A549 (cell line): ENCODE results near the gene SLC28A1. TPM values are rescaled to one million over a fixed set of nuclear protein-coding genes. Genes with fewer than 3 reads are reported as not detected.
A peak's percentile ranks its signal among the peaks of the same experiment; 100 is the strongest.

Experiments used
- ATAC-seq, 2 experiments: fragments of 200-7000 bp in 1 of 2; fragments of >200 bp in 1 of 2; cut with Nextera tagmentation in 1 of 2; cut with Tn5 transposase in 1 of 2; 3 replicates each; pipeline versions ENCODE4 v1.8.0 to v1.9.1; 2018 to 2020; ENCODE audit warnings: mild to moderate bottlenecking in 1 of 2, moderate library complexity in 1 of 2
- CTCF ChIA-PET: fragments of 300-600 bp; sonication (Branson Sonifier 250); formaldehyde crosslinking; extraction: SDS; loops from one replicate; lab custom pipeline; 2021; ENCODE audit warnings: antibody characterized with exemption, inconsistent platforms; lab: Yijun Ruan, JAX
- POLR2A ChIA-PET: fragments of 350-600 bp; formaldehyde crosslinking; extraction: SDS; loops from one replicate; lab custom pipeline; 2021; ENCODE audit warnings: antibody characterized with exemption, inconsistent platforms; lab: Yijun Ruan, JAX
- DNase-seq, 2 experiments: peaks; one replicate each; pipeline versions ENCODE4 v3.0.0 to v3.0.0-alpha.2; 2011 to 2016; ENCODE audit warnings: low read depth in 1 of 2, low spot score in 1 of 2
- FAIRE-seq: peaks from 2 replicates; lab custom pipeline; 2011; peaks lifted over from hg19 to GRCh38; lab: Jason Lieb, UNC
- H3K27ac ChIP-seq, 2 experiments: fragments of >200 bp; sonication (Bioruptor Twin); formaldehyde crosslinking; 3 replicates each; pipeline ENCODE4 v1.5.1; 2016 to 2017
- H3K4me1 ChIP-seq: fragments of >200 bp; sonication (Bioruptor Twin); formaldehyde crosslinking; 3 replicates; pipeline ENCODE4 v1.6.1; 2016
- H3K4me2 ChIP-seq: fragments of >200 bp; sonication (Bioruptor Twin); formaldehyde crosslinking; 3 replicates; pipeline ENCODE4 v1.6.1; 2016
- H3K4me3 ChIP-seq: fragments of >200 bp; sonication (Bioruptor Twin); formaldehyde crosslinking; 3 replicates; pipeline ENCODE4 v1.5.1; 2016
- H3K9me3 ChIP-seq: fragments of >200 bp; sonication (Bioruptor Twin); formaldehyde crosslinking; 3 replicates; pipeline ENCODE4 v1.6.1; 2016
- BHLHE40 ChIP-seq: IDR thresholded peaks from 2 replicates; pipeline ENCODE4 v1.6.1; 2012; ENCODE audit warnings: low read depth, low read length, inconsistent platforms
- CBX2 ChIP-seq: fragments of 200-600 bp; sonication (generic); IDR thresholded peaks from 2 replicates; pipeline ENCODE4 v1.6.1; 2016; ENCODE audit warnings: low read depth, mild to moderate bottlenecking, borderline replicate concordance
- CHD2 ChIP-seq: fragments of 150-350 bp; IDR thresholded peaks from 2 replicates; pipeline ENCODE4 v1.6.1; 2014; ENCODE audit warnings: low read length; ENCODE audit not compliant: partially characterized antibody
- EHMT2 ChIP-seq: fragments of 200-600 bp; sonication (generic); IDR thresholded peaks from 2 replicates; pipeline ENCODE4 v1.6.1; 2016; ENCODE audit warnings: antibody characterized with exemption, low read depth, mild to moderate bottlenecking, moderate library complexity
- ESRRA ChIP-seq: fragments of 150-350 bp; IDR thresholded peaks from 2 replicates; pipeline ENCODE4 v1.6.1; 2014; ENCODE audit warnings: mild to moderate bottlenecking, low read length, borderline replicate concordance
- FOSB ChIP-seq: fragments of 250-450 bp; sonication (Bioruptor Pico); IDR thresholded peaks from 2 replicates; pipeline ENCODE4 v1.5.0; 2020; ENCODE audit warnings: mild to moderate bottlenecking, moderate library complexity
- FOSL2 ChIP-seq, 2 experiments: fragments of 450-650 bp in 1 of 2; fragments of >200 bp in 1 of 2; sonication (Bioruptor Twin) in 1 of 2; formaldehyde crosslinking; IDR thresholded peaks; 2 replicates each; pipeline versions ENCODE4 v1.5.0 to v1.6.1; 2016 to 2020; ENCODE audit warnings: mild to moderate bottlenecking in 1 of 2, moderate library complexity in 1 of 2
- FOXS1 ChIP-seq: fragments of 250-450 bp; sonication (Bioruptor Pico); IDR thresholded peaks from 2 replicates; pipeline ENCODE4 v1.5.0; 2020; ENCODE audit warnings: mild to moderate bottlenecking, moderate library complexity
- GATA3 ChIP-seq: IDR thresholded peaks from 2 replicates; pipeline ENCODE4 v1.6.1; 2012; ENCODE audit warnings: borderline replicate concordance
- HOXA7 ChIP-seq: fragments of 250-450 bp; sonication (Bioruptor Pico); IDR thresholded peaks from 2 replicates; pipeline ENCODE4 v1.5.0; 2020; ENCODE audit warnings: mild to moderate bottlenecking, moderate library complexity
- KDM1A ChIP-seq: fragments of 200-600 bp; sonication (generic); IDR thresholded peaks from 2 replicates; pipeline ENCODE4 v1.6.1; 2016; ENCODE audit warnings: low read depth, mild to moderate bottlenecking
- MAZ ChIP-seq: fragments of 150-350 bp; IDR thresholded peaks from 2 replicates; pipeline ENCODE4 v1.6.1; 2014; ENCODE audit warnings: antibody characterized with exemption, low read depth, low read length, borderline replicate concordance
- MYC ChIP-seq: IDR thresholded peaks from 2 replicates; pipeline ENCODE4 v1.6.1; 2012; ENCODE audit warnings: mild to moderate bottlenecking, inconsistent platforms, low read length, improper control_type of control experiment, borderline replicate concordance
- NFE2L2 ChIP-seq: fragments of 150-350 bp; conservative IDR thresholded peaks from 2 replicates; pipeline ENCODE4 v1.6.1; 2014; ENCODE audit warnings: low read length
- NR3C1 ChIP-seq: fragments of >200 bp; sonication (Bioruptor Twin); formaldehyde crosslinking; IDR thresholded peaks from 3 replicates; pipeline ENCODE4 v1.6.1; 2017
- PHF8 ChIP-seq: fragments of 200-600 bp; sonication (generic); IDR thresholded peaks from 2 replicates; pipeline ENCODE4 v1.6.1; 2016; ENCODE audit warnings: low read depth, mild to moderate bottlenecking, antibody characterized with exemption, moderate library complexity, borderline replicate concordance
- POLR2A ChIP-seq: IDR thresholded peaks from 2 replicates; pipeline ENCODE4 v1.6.1; 2012; ENCODE audit warnings: mild to moderate bottlenecking, low read length
- RAD21 ChIP-seq, 2 experiments: fragments of >200 bp in 1 of 2; sonication (Bioruptor Twin) in 1 of 2; formaldehyde crosslinking in 1 of 2; IDR thresholded peaks in 1 of 2; conservative IDR thresholded peaks in 1 of 2; 2 replicates in 1 of 2; 3 replicates in 1 of 2; pipeline ENCODE4 v1.6.1; 2012 to 2018; ENCODE audit warnings: inconsistent platforms in 1 of 2
- RARB ChIP-seq: fragments of 250-450 bp; sonication (Bioruptor Pico); IDR thresholded peaks from 2 replicates; pipeline ENCODE4 v1.8.0; 2021; ENCODE audit warnings: mild to moderate bottlenecking, moderate library complexity
- RFX5 ChIP-seq: fragments of 450-650 bp; IDR thresholded peaks from 2 replicates; pipeline ENCODE4 v1.7.1; 2014; ENCODE audit warnings: antibody characterized with exemption, mild to moderate bottlenecking, moderate library complexity
- SMC3 ChIP-seq: fragments of >200 bp; sonication (Bioruptor Twin); formaldehyde crosslinking; IDR thresholded peaks from 3 replicates; pipeline ENCODE4 v1.6.1; 2018; ENCODE audit warnings: inconsistent platforms
- SREBF2 ChIP-seq: fragments of 450-650 bp; IDR thresholded peaks from 2 replicates; pipeline ENCODE4 v1.6.1; 2014; ENCODE audit warnings: mild to moderate bottlenecking, moderate library complexity
- TP53 ChIP-seq: fragments of 250-450 bp; sonication (Bioruptor Pico); IDR thresholded peaks from 2 replicates; pipeline ENCODE4 v1.5.0; 2021; ENCODE audit warnings: mild to moderate bottlenecking, moderate library complexity
- ZC3H11A ChIP-seq: fragments of 450-650 bp; IDR thresholded peaks from 2 replicates; pipeline ENCODE4 v1.6.1; 2014; ENCODE audit warnings: antibody characterized with exemption, mild to moderate bottlenecking
- WGBS: methylation state at CpG from one replicate; pipeline ENCODE4 v1.1.6; 2017; ENCODE audit errors: missing lambda C conversion rate; 5-methylcytosine and 5-hydroxymethylcytosine counted together
- polyA plus RNA-seq, 4 experiments: library from polyadenylated mRNA; depleted of rRNA in 3 of 4; stranded (reverse); fragments of >200 nt; fragmentation: RNase III in 1 of 4; extraction: RNeasy Plus Mini Kit Qiagen cat#74134 plus additional on column Dnase treatment in 1 of 4; gene quantifications; 2 replicates in 3 of 4; 3 replicates in 1 of 4; pipeline ENCODE4 v1.2.3, GENCODE V29; 2011 to 2017
- TF ChIP-seq, protein P1 (sequence below): fragments of 450-650 bp; IDR thresholded peaks from 2 replicates; pipeline ENCODE4 v1.6.1; 2014; ENCODE audit warnings: antibody characterized with exemption
- TF ChIP-seq, protein P2 (sequence below): fragments of >200 bp; sonication (Bioruptor Twin); formaldehyde crosslinking; IDR thresholded peaks from 3 replicates; pipeline ENCODE4 v1.5.1; 2016
- TF ChIP-seq, protein P3 (sequence below): fragments of 200-600 bp; sonication (generic); IDR thresholded peaks from 2 replicates; pipeline ENCODE4 v1.6.1; 2016; ENCODE audit warnings: antibody characterized with exemption, mild to moderate bottlenecking, moderate library complexity

SLC28A1 gene
- polyA plus RNA-seq, 2 of the 4 experiments (the other 2 are of a cell fraction), result 0.06 to 0.13 TPM

DNA sequence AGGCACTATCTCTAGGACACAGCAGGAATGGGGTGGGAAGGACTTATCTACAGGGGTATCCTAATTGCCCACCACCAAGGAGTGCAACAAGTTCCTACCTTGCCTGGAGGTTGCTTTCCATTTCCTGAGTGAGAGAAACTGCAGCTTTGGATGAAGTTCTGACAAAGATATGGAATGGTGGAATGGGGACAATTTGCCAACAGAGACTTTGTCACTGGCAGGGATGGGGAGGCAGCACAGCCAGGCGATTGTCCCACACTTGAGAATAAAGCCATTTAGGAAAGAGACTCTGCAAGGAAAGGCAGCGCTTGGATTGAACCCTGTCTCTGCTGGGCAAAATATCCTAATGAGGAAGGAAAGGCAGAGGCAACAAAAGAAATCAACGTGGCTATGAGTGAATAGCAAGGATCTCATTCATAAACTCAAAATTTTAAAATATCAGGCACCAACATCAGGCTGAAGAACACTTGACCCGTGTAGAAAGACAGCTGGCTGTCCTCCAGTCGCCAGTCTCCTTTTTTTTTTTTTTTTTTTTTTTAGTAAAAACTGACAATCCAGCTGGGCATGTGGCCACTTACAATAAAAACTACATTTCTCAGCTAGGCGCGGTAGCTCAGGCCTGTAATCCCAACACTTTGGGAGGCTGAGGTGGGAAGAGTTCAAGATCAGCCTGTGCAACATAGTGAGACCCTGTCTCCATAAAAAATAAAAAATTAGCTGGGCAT lies 65.5 kb downstream of the SLC28A1 start:
- Histone ChIP-seq H3K4me1 (peaks cover 17% of the 10 kb centered on the region), H3K4me2 (no peak overlapping the region), H3K4me3 (no peak overlapping the region), H3K9me3 (no peaks in the 10 kb centered on the region), H3K27ac (peak overlapping the region in 1 of 2 experiments; percentile 10; a peak in 1 of 6 replicates)
- ATAC-seq (no peak), FAIRE-seq (no peak), DNase-seq (no peak)
- 72% methylated on average over 7 of the region's 7 CpGs for WGBS
- ChIA-PET POLR2A (no interaction called here), CTCF (interaction anchor here (1.2 to 7.0 kb wide), 6 partner anchors 8 to 351 kb away, joined by 3 to 132 read pairs (median 4); no protein-coding TSS in a partner anchor)
- TF ChIP-seq RFX5 (no peak), POLR2A (no peak), CHD2 (no peak), FOSB (CRISPR knock-in tag) (no peak), EHMT2 (no peak), FOSL2 (IDR thresholded peaks at IDR 0.05) (no peak), FOSL2 (CRISPR knock-in tag; IDR thresholded peaks at IDR 0.05) (no peak), BHLHE40 (no peak), MYC (no peak), HOXA7 (CRISPR knock-in tag) (no peak), RAD21 (conservative IDR thresholded peaks at IDR 0.05 in 1 of 2, IDR thresholded peaks at IDR 0.05 in 1 of 2) (no peak), SMC3 (no peak), RARB (CRISPR knock-in tag) (no peak), ZC3H11A (no peak)
- TF ChIP-seq, protein P1, sequence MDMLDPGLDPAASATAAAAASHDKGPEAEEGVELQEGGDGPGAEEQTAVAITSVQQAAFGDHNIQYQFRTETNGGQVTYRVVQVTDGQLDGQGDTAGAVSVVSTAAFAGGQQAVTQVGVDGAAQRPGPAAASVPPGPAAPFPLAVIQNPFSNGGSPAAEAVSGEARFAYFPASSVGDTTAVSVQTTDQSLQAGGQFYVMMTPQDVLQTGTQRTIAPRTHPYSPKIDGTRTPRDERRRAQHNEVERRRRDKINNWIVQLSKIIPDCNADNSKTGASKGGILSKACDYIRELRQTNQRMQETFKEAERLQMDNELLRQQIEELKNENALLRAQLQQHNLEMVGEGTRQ, result no peak
- TF ChIP-seq, protein P2, sequence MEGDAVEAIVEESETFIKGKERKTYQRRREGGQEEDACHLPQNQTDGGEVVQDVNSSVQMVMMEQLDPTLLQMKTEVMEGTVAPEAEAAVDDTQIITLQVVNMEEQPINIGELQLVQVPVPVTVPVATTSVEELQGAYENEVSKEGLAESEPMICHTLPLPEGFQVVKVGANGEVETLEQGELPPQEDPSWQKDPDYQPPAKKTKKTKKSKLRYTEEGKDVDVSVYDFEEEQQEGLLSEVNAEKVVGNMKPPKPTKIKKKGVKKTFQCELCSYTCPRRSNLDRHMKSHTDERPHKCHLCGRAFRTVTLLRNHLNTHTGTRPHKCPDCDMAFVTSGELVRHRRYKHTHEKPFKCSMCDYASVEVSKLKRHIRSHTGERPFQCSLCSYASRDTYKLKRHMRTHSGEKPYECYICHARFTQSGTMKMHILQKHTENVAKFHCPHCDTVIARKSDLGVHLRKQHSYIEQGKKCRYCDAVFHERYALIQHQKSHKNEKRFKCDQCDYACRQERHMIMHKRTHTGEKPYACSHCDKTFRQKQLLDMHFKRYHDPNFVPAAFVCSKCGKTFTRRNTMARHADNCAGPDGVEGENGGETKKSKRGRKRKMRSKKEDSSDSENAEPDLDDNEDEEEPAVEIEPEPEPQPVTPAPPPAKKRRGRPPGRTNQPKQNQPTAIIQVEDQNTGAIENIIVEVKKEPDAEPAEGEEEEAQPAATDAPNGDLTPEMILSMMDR, result no peak
- TF ChIP-seq, protein P3, sequence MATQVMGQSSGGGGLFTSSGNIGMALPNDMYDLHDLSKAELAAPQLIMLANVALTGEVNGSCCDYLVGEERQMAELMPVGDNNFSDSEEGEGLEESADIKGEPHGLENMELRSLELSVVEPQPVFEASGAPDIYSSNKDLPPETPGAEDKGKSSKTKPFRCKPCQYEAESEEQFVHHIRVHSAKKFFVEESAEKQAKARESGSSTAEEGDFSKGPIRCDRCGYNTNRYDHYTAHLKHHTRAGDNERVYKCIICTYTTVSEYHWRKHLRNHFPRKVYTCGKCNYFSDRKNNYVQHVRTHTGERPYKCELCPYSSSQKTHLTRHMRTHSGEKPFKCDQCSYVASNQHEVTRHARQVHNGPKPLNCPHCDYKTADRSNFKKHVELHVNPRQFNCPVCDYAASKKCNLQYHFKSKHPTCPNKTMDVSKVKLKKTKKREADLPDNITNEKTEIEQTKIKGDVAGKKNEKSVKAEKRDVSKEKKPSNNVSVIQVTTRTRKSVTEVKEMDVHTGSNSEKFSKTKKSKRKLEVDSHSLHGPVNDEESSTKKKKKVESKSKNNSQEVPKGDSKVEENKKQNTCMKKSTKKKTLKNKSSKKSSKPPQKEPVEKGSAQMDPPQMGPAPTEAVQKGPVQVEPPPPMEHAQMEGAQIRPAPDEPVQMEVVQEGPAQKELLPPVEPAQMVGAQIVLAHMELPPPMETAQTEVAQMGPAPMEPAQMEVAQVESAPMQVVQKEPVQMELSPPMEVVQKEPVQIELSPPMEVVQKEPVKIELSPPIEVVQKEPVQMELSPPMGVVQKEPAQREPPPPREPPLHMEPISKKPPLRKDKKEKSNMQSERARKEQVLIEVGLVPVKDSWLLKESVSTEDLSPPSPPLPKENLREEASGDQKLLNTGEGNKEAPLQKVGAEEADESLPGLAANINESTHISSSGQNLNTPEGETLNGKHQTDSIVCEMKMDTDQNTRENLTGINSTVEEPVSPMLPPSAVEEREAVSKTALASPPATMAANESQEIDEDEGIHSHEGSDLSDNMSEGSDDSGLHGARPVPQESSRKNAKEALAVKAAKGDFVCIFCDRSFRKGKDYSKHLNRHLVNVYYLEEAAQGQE, result no peak

DNA sequence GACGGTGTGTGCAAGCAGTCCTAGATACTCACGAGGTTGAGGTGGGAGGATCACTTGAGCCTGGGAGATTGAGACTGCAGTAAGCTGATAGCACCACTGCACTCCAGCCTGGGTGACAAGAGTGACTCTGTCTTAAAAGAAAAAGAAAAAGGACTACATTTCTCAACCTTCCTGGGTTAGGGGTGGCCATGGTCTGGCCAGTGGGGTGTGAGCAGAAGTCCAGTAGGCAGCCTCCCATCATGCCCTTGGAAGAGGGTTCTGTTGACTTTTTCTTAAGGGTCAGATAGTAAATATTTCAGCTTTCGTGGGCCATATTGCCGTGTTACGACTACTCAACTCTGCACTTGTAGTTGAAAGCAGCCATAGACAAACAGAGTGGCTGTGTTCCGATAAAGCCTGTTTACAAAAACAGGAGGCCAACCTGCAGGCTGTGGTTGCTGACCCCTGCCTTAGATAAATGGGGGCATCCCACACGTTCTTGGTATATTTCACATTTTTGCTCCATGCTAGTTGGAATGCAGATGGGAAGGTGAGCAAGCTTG lies 66.2 kb downstream of the SLC28A1 start:
- ATAC-seq, result no peak
- no peak overlapping the region for H3K4me2 ChIP-seq
- CTCF ChIA-PET, result interaction anchor here (1.2 to 7.0 kb wide), 6 partner anchors 13 to 351 kb away, joined by 3 to 132 read pairs (median 4); no protein-coding TSS in a partner anchor
- TF ChIP-seq GATA3 (no peak), CBX2 (no peak), ESRRA (no peak), FOSL2 (IDR thresholded peaks at IDR 0.05) (no peak), FOSL2 (CRISPR knock-in tag; IDR thresholded peaks at IDR 0.05) (no peak), PHF8 (no peak), RFX5 (no peak), TP53 (CRISPR knock-in tag) (no peak), FOXS1 (CRISPR knock-in tag) (no peak), KDM1A (no peak), SREBF2 (no peak), BHLHE40 (no peak), NFE2L2 (no peak), NR3C1 (no peak), CHD2 (no peak), MAZ (no peak)
- TF ChIP-seq, protein P2, result no peak
- no peak for FAIRE-seq
- H3K4me3 ChIP-seq, result no peak overlapping the region
- 84% methylated on average over 7 of the region's 7 CpGs for WGBS
- peaks cover 23% of the 10 kb centered on the region for H3K4me1 ChIP-seq
- POLR2A ChIA-PET, result interaction anchor here (0.9 kb wide), 1 partner anchor 30 kb away, joined by 3 read pairs; no protein-coding TSS in a partner anchor
- DNase-seq, result no peak
- peak overlapping the region in 1 of 2 experiments; percentile 10; a peak in 1 of 6 replicates for H3K27ac ChIP-seq
- no peaks in the 10 kb centered on the region for H3K9me3 ChIP-seq
